NAMALWA (cell line): Measurements from ENCODE around the gene FRMD4A.
"Not testable (repeated sequence)": the region's sequence is repeated elsewhere in the genome, so short reads cannot be mapped to it uniquely, and the experiment has no call there.

ENCODE experiments used
- DNase-seq: peaks from one replicate; pipeline ENCODE4 v3.0.0-alpha.2; 2015; ENCODE audit warnings: low spot score

FRMD4A gene

DNA sequence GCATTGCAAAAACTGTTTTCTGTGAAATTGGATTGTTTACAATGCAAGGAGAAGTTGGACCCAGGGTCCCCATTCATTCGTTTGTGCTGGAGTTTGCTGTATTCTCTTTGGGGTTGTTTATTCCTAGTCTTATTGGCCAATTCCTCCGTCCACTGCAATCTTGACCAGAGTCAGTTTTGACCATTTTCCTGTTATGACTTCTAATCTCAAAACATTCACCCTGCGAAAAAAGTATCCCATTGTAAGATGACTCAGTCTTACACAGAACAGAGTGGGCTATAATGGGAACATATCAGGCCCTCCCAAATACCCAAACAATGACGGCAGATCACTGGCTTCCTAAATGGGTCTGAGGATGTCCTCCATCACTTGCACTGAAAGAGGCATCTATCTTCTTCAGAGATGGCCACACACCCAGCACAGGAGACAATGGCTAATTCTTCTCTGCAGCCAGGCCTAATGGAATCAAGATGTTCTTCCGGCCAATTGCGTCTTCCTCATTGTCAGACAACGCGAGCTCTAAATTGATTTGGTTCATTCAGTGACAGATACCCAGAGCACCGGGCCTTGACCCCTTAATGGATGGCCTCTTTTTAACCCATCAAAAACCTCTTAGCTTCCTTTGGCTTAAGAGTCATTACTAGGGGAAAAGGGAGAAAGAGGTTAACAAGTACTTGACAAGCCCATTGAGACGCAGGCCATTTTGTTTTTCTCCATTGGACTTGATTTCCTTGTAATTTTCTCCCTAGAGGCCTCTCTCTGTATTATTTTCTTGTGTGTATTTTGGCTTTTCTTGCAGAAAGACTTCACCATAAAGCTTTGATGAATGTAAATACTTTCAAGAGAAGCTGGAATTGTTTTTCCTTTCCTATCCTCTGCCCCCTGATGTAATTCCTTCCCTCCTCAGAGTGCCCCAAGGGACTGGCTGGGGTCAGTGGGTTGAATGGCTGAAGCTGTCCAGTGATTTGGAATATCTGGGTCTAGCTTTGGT is 614.3 kb downstream of the FRMD4A start:
- DNase-seq = no peak

DNA sequence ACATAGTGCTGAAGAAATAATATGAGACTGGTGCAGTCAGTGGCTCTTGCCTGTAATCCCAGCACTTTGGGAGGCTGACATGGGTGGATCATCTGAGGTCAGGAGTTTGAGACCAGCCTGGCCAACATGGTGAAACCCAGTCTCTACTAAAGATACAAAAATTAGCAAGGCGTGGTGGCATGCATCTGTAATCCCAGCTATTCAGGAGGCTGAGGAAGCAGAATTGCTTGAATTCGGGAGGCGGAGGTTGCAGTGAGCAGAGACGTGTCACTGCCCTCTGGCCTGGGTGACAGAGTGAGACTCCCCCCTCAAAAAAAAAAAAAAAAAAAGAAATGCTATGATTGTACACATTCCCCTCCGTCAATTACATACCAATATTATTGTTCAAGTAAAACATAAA is 615.1 kb downstream of the FRMD4A start:
- not testable (repeated sequence) for DNase-seq

DNA sequence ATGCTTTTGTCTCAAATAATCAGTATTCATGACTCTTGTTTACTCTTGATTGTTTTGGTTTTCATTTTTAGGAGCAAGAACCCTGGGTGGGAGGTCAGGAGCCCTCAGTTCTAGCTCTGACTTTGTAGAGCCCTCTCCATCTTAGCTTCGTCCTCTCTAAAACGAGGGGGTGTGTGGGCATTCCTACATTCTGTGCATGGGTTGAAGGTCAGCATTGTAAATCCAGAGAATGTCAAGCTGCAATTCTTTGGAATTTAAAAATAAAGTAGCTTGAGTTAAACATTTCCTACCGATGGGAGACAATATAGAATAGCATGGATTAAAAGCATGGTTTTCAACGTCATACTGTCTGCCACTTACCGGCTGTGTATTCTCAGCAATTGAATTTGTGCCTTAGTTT is 615.6 kb downstream of the FRMD4A start:
- DNase-seq = no peak

DNA sequence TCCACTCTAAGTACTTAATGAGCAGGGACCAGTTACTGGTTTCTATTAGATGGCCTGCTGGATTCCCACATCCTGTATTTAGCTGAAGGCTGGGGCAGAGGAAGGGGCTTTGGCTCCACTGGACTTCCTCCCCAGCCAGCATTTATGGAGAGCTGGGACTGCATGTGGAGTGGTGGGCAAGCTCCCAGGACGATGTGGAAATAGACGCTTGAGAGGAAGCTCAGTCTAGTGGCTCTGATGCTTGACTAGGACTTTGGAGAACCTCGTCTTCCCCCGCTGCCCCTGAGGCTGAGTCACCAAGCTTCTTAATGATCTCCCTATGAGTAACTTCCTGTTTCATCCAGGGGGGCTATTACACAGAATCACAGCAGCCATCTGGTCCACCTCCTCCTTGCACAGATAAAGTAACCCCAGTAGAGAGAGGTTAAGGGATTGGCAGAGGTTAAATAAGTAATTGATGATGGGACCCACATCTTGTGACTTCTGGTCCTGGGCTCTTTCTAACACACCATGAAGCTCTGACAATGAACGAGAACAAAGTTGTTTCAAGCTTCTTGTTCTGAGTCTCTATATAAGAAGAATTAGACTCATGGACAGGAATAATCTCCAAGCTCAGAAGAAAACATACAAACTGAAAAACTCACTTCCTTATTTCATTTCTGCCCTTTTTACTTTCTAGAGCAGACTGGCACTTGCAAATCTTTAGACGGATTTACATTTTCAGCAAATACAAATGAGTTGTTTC is 617.7 kb downstream of the FRMD4A start:
- DNase-seq = peak; percentile 47

DNA sequence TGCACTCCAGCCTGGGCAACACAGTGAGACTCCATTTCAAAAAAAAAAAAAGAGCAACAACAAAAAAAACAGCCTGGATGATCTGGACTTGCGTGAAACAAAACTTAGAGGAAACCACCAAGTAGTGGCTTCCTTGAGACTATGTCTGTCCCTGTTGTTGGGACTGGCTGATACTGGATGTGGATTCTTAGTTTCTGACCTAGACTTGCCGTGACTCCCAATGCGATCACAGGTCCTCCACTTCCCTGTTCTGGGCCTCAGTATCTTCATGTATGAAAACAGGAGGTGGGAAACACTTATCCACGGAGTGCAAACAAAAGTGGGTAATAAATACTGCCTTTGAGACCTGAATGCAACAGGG is 618.3 kb downstream of the FRMD4A start:
- no peak for DNase-seq

DNA sequence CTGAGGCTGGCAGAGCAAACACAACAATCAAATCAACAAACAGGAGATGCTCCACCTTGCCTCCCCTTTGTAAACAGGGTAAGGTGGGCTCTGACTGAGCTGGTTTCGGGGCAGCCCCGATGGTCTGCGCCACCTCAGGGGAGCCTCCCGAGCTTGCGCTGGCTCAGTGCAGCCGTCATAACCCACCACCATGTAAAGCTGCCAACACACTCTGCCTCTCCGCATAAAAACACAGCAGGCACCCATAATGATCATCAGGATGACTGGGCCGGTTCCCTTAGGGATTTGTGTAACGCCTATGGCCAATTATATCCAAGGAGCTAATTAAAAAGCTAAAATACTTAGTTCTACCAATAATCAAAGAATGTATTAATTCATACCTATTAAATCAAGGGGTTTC is 619.4 kb downstream of the FRMD4A start:
- no peak for DNase-seq

DNA sequence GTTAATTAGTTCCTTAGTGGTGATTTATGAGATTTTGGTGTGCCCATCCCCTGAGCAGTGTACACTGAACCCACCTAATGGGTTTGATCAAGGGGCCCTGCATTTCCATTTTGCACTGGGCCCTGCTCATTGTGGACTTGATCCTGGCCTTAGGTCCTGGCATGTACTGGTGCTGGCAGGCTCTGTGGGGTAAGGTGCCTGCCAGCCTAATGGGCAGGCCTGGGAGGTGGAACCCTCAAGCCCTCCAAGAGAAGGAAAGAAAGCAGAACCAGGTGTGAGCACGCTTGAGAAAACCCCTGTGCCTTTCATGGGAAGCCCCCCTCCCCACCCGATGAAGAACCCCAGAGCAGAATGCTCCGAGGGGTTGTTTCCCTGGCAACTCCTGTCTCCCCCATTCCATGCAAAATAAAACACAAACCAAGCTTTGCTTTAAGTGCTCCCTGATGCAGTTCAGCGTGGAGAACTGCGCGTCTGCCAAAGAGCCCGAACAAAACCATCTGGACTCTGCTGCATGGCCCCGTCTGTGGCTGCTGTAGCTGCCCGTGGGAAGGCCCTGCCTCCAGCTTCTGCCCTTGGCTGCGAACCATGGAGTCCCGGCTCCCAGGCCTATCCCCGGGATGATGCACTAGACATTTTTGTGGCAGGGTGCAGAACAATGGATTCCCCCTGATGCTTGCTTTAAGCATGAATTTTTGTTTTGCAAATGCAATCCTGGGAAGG is 620.6 kb downstream of the FRMD4A start:
- no peak for DNase-seq

DNA sequence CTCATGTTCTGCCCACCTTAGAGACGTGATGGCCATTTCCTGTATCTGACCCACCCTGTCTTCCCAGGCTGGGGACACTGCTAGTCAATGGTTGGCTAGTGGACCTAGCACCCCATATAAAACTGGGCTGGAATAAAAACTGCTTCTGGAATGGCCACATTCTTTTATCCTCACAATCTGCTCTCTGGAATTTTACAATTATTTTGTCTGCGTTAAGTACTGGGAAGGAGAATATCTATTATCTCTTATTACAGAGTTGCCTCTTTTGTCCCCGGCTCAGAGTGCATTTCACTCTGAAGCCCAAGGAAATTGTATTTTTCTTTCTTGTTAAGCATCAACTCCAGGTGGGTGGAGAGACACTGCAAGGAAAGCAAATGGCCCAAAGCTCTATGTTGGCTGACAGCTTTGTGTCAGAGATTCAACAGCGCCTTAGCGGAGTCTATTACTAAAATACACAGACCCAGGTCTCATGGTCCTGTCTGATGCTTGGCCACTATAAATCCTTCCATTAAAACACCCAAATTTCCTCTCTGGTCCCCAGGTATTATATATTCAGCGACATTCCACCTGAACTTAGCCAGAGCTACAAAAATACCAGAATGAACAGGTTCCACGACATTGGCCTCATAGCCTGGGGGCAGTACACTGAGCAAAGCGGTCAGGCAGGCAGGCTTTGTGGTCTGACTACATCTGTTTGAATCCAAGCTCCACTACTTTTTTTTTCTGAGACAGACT is 622.3 kb downstream of the FRMD4A start:
- no peak for DNase-seq

DNA sequence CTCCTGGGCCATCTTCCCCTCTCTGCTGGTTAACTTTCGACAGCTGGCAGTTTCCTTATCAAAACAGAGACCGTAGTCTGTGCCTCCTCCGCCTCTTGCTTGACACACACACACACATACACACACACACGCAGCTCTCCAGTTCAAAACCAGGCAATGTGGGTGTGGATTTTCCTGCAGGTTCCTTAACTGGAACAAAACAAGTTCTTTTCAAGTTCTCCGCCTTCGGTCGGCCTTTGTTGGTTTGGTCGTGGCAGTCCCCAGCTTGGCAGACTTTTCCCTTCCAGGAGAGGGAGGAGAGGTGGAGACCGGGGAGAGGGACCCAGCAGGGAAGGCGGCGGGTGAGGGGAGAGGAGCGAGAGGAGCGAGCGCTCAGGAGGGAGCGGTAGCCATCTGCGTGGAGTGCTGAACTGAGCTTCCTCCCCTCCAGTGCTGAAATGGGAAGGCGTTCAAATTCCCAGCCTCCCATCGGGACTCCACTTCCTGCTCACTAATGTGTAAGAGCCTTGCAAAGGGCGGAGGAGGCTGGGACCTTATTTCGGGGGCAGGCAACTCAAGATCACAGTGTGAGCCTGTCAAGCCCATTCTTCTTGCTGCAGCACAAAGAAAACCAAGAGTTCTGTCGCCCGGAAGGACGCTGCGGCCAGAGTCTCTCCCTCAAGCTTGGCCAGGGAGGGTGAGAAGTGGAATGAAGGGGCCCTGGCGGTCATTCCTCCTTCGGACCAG is 623.4 kb downstream of the FRMD4A start:
- no peak for DNase-seq

DNA sequence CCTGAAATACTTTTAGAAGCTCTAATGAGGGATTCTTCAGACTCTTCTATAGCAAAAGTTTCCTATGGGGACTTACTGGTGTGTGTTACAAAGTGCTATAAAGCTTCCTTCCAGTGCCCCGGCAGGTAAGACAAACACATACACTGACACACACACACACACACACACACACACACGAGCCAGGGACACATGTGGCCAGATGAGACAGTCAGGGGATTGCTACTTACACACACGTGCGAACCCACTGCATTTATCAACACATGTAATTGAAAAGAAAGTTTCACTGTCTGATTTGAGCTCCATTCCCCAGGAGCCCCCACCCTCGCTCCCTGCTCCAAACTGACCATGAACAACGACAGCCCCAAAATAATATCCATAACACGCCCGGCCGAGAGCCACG is 624.1 kb downstream of the FRMD4A start:
- DNase-seq = no peak

DNA sequence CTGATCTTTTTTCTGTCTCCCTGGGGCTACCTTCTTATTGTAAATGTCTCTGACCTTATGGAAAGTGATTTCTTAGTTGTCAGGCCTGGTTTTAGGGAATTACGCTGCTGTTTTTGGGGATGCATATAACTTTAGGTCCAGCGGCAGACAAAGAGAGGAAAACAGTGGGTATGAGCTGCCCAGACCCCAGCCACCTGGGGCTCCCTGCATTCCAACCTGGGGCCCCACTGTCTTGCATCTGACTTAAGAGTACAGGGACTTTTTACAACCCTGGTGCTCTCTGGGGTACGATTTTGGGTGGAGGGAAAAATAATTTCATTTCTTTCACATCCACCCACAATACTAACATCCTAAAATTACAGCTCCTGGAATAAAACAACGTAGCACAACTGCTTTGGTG is 624.5 kb downstream of the FRMD4A start:
- DNase-seq = no peak

DNA sequence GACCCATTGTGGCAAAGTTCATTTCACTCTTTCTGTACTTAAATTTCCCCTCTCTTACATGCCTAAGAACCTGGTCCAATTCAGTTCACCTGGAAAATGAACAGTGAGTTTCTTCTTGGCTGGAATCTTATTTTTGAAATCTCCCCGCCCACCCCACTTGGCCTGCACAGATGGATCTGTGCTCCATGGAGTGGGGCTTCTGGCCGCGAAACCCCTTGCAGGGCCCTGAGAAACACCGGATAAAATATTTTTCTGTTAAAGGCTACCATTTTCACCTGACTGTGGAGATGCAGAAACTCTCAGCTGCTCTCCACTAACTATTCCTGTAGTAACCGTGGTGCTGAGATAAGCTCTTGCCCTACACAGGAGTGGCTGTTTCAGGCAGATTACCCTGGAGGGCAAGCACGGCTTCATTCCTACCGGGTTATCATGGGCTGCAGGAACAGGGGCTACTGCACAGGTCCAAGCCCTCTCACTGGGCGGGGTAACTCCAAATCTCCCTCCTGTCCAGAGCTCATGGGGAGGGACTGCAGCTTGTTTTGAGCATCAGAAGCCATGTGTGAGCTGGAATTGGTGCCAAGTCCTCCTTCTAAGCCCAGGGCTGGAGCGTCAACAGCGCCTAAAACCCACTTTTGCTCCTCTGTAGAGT is 625.1 kb downstream of the FRMD4A start:
- no peak for DNase-seq

DNA sequence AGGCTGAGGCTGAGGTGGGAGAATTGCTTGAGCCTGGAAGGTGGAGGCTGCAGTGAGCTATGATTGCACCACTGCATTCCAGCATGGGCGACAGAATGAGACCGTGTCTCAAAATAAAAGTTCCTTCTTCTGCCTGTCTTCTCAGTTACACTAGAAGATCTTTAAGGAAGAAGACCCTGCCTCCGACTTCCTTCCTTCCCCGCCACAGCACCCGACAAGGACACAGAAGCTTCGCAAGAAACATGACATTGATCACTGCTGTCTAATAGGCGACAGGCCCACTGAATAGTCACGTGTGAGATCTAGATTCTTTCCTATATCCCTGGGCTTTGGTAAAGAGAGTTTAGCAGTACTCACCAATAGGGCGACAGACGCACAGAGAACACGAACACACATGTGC is 625.8 kb downstream of the FRMD4A start:
- DNase-seq = no peak

DNA sequence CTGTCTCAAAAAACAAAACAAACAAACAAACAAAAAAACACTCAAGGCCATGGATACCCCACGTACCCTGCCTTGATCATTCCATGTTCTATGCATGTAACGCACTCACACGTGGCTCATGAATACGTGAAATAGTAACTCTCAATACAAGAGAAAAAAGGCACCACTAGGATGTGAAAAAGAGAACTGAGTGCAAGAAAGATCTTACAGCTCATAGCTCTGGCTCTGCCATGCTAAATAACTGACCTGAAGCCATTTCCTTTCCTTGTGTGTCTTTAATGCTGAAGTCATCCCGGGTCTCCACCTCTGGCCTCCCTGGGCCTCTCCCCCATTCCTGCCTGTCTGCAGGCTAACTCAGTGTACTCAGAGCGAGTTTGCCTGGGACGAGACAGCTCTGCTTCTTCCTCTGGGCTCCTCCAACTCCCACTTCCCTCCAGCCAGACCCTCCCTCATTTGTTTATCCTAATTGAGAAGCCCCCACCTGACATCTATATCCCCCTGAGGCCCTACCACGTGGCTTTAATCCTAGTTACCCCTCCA is 626.7 kb downstream of the FRMD4A start:
- DNase-seq = no peak

DNA sequence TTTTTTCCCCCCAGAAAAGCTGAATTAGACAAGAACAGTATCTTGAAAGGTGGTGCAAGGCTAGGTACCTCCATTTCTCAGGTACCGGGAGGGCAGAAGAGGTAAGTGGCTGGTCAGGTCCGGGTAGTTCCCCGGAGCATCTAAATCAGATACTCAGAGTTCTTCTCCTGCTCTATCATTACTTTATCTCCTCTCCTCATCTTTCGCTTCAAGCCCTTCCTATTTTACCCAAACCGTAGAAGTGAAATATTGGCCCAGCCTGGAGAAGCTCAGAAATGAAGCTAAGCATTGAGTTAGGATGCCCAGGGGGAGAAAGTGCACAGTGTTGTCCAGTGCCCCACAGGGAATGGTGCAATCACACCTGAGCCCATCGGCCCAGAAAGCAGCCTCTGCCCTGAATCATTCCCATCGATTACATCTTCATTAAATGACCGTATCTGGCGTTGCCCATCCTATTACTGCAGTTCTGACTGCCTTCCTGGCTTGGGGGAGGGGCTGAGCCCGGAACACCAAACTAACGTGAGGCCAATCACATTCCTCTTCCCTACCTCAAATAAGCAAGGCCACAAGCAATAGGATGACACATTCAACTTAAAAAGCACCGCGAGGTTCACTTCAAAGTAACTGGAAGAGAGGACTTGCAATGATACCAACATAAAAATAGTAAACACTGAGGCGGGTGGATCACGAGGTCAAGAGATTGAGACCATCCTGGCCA is 627.5 kb downstream of the FRMD4A start:
- no peak for DNase-seq

DNA sequence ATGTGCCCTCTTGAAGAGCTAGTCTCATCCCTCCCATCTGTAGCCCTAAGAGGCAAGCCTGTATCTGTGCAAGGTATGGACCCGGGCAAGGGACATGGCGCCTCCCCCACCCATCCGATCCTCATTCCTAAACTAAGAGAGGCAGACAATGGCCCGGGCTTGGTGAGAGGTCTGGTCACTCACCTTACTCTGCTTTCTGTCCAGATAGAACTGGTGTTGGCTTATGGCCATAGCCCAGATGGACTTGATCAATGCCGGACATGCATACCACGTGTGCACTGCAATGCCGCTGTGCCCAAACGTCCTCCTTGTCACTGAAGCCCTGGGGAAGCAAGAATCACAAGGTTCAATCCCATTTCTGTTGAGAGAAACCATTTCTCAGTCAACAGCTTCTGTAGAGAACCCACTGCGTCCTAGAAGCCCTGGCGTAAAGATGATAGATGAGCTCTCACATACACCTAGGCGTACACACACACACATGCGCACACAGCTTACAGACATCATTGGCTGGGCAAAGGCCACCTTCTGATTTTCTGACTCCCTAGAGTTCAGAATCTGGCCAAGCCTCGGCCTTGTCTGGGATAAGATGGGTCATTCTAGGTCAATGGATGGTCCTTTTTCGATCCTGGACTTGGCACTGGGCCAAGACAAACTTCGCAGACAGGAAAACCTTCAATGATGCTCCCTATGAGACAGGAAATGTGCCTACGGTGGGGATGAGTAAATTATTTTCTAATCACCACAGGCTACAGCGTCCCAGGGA is 629.4 kb downstream of the FRMD4A start:
- no peak for DNase-seq

DNA sequence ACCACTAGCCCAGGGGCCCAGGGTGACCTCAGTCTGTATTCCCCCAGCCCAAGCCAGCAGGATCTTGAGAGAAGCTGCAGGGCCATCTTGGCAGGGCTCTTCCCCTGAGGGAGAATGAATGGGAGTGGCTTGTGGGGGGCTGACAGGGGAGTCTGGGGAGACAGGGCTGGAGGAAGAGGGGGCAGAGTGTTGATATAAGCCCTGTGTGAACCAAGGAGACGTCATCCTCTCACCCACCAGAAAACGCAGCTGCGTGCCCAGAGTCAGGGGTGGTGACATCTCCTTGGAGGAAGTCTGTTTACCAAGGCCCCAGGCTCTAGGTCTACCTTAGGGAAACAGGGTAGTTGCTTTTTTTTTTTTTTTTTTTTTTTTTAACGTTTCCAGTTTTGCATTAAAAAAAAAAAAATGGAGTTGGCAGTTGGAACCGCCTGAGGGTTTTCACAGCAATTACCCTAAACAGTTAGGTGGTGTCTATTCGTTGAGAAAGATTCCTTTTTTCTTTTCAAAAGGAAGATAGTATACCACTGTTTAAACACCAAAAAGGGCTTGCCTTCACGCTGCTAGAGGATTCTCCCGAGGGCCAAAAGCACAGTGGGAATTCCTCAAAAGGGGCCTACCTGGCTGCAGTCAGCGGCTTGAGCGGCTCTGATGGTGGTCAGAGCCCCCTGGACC is 630.1 kb downstream of the FRMD4A start:
- no peak for DNase-seq

DNA sequence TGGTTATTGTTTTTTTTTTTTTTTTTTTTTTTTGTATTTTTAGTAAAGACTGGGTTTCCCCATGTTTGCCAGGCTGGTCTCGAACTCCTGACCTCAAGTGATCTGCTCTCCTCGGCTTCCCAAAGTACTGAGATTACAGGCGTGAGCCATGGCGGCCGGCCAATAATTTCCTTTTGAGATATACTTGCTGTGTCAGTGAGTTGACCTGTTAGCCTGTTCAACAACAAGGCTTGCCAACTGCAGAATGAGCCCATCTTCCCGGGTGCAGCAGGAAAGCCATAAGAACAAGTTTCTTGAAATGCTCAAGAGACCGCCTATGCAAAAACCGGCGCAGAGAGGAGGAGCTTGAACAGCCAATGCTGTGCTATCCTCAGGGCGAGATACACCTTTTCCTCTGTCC is 631.5 kb downstream of the FRMD4A start:
- no peak for DNase-seq
